Measurements from ENCODE around the gene SWI5.
A peak's percentile ranks its signal among the peaks of the same experiment; 100 is the strongest.

SWI5 gene

DNA sequence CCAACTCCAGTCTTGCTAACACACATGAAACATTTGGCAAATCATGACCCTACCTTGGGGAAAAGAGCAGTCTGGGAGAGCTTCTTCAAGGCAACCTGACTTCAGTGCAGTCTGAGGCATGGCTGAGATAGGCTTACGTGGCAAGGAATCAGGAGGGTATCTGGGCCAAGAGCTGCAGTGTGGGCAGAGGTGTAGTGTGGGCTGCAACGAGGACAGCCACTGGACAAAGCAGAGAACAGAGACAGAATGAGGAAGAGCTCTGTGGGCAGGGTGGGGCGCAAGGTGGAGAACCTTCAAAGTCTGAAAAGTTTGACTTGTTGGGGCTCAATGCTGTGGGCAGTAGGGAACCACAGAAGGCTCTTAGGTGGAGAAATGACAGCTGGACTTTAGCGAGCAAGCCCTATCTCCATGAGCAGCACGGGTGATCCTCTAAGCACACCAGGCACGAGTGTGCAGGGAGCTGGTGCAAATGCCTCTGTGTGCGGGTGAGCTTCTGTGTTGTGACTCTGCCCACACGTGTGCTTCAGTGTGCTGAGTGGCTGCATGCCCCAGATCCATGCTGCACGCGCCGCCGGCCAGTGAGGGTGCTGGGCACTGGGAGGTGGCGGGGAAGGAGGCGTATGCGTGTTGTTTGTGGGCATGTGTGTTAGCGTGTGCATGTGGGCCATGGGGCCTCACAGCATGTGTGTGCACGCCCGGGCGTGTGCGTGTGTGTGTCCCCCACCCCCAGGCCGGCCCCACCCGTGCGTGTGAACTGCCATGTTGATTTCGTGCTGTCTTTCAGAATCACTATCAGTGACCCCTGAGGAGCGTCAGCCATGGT, 23.5 kb upstream of the SWI5 start:
- DNase-seq: no peak

DNA sequence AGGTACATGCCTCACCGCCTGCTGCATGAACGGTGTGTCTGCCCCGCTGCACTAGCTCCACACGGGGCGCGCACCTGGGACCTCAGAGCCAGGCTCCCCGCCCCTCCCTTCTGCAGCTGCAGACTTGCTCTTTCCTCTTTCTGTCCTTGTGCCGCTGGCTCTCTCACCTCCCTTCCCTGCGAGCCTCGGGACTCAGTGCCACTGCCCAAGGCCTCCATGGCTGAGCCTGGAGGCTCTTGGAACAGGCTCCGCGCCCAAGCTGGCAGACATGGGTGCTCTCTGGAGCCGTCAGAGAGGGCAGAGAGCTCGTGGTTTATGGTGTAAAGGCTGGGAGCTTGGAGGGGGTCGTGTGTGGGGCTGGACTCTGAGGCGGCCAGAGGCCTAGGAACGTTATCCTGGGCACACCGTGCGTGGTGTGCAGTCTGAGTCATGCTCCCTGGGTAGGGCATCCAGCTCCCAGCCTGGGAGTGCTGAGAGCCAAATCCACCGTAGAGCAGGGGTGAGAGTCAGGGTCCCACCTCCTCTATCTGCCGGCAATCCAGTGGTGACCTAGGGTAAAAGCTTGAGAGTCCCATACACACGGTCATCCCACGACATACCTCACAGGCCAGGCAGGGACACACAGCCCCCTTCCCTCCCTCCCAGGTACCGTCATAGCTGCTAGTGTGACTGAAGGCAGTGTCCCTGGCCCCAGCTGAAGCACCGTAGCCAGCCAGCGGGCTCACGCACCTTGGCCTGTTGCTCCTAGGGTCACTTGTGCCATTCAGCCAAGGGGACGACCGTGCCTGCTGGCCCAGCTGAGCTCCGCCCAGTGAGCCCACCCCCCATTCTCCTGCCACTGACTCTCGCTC, 22.7 kb upstream of the SWI5 start:
- DNase-seq: no peak

DNA sequence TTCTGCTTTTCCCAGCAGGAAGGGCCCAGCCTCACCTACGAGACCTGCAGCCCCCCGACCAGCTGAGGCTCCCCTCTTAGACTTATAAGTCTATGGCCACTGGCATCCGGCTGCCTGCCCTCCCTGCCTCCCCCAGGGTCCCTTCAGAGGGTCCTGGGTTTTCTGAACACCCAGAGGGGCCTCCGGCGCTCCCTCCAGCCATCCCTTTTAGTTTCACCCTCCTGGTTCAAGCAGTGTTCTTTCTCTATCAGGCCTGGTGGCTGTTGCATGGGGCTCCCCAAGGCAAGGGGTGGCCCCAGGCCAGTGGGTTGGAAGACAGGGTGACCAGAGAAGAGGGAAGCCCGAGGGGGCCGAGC, 22.1 kb upstream of the SWI5 start:
- DNase-seq: no peak

DNA sequence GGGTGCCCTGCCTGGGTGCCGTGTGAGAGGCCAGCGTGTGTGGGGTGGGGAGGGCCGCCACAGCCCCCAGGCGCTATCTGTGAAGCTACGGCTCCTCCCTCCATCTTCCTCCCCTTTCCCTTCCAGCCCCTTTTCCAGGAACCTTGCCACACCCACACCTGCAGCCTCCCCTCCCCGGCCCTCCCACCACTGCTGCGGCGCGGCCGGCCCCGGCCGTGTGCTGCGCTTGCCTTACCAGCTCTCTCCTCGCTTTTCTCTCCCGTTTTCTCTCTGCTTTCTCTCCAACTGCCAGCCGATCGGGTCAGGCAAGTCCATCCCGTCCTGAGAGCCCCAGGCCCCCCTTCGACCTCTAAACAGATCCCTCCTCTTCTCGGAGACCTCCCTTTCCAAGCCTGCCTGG, 21.7 kb upstream of the SWI5 start:
- no peak for DNase-seq

DNA sequence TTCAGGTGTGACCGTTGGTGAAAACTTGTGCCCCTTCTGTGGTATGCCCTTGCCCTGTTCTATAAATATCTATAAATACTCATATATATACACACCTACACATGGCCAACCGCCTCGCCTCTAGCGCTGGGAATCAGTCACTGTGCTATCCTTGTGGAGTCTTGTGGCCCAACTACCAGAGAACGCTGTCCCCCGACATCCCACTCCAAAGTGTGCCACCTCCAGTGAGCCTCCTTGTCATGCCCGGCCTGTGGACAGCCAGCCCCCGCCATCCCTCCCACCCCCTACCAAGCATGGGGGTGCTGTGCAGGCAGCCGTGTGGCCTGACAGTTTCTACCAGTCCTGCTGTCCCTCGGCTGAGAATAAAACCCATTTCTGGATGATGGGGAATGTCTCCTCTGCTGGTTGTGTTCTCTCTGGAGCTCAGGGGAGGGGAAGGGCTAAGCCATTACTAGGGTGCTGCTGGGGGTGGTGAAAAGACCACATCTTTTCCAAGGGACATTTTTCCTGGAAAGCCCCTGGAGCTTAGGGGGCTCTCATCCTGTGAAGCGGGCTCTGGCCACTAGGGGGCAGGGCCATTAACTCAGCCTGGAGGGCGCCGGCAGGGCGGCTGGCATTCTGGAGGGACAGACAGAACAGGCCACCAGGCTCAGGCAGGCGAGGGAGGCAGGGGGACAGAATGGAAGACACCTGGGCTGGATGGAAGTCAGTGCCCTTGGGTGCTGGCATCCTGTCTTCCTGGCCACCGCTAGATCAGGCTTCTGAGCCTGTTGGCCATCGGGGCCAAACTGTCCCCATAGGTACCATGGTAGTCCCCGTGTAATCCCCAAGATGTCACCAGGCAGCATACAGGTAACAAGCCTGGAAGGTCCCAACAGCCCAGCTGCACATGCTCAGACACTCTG, 21.0 kb upstream of the SWI5 start:
- DNase-seq: peak in 4 of 5 experiments; percentile 25 to 49 (median 40)

DNA sequence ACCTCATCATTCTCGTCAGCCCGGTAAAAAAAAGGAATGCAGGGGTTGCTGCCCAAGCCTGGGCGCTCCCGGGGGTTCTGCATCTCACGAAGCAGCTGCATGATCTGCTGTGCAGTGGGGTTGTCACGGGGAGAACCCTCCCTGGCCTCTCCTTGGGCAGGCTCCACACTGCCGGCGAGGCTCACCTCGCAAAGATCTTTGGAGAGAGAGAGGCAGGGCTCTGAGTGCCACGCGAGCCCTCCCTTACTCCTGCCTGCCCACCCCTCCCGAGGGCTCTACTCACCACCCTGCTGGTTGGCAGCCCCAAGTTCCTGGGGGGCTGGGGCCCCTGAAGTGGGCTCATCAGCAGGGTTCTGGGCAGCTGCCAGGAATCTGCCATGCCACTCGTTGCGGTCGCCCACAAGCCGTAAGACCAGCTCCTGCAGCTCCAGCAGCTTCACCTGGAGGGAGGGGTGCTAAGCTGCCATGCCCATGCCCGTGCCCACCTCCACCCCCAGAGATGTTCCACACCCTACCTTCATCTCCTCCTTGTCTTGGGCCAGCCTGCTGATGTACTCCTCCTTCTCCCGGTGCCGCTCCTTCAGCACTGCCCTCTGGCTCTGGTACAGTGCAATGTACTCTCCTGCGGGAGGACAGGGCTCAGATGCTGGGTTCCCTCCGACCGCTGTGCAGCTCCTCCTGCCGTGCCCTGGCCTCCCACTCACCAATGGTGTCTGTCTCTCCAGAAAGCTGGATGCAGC, 18.8 kb upstream of the SWI5 start:
- no peak for DNase-seq

DNA sequence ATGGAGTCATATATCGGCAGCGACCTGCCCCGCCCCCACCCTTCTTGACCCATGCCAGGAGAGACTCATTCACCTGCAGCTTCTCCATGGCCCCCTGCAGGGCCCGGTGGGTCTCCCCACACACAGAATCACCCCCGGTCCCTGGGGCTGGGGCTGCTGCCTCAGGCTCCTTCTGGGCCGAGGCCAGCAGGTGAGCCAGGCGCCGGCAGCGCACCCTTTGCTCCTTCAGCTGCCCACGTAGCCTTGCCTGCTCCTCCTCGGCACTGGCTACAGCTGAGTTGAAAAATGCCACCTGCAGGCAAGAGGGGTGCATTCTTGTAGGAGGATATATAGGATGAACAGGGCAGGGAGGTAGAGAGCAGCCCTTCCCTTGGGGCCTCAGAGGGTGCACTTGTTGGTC, 18.2 kb upstream of the SWI5 start:
- DNase-seq: no peak

DNA sequence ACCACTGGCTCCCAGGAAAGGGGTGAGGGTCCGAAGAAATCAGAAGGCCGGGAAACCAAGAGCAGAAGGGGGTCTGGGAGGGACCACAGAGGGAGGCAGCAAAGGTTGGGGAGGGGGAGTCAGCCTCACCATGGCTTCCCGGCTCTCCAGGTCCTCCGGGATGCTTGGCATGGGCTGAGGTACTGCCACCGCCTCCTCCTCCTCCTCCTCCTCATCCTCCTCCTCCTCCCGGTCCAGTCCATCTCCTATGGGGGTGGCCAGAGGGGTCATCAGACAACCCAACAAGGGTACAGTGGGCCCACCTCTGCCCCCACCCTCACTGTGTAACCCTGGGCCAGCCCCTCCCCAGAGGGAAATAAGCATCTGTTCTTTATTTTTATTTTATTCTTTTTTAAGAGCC, 17.8 kb upstream of the SWI5 start:
- DNase-seq: no peak

DNA sequence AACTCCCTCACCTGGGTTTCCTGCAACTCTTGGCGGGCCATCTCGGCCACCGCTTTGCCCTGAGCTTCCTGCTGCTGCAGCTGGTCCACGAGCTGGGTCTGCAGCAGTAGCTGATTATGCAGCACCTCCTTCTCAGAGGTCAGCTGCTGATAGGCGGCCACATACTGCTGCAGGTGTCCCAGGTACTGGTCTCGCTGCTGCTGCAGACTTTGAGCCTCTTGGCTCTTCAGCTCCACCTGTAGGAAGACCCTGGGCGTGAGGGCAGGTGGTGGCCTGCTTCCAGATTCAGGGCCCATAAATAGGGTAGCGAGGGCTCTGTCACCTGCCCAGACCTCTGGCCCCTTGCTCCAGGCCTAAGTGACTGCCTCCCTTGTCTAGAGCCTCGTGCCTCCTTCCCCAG, 16.9 kb upstream of the SWI5 start:
- DNase-seq: no peak

DNA sequence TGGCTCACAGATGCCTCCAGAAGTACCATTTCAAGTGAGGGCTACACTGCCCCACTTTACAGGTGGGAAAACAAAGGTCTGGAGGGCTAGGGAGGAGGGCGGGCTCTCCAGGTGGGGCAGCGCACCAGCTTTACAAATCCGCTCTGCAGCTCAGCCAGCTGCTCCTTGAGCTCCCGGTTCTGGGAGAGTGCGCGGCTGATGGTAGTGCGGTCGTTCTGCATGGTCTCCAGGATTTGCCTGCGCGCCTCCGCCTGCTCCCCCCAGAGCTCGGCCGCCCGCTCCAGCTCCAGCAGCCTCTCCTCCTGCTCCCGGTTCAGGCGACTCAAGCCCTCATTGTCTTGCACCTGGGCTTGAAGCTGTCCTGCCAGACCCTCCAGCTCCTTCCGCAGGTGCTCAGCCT, 15.7 kb upstream of the SWI5 start:
- no peak for DNase-seq

DNA sequence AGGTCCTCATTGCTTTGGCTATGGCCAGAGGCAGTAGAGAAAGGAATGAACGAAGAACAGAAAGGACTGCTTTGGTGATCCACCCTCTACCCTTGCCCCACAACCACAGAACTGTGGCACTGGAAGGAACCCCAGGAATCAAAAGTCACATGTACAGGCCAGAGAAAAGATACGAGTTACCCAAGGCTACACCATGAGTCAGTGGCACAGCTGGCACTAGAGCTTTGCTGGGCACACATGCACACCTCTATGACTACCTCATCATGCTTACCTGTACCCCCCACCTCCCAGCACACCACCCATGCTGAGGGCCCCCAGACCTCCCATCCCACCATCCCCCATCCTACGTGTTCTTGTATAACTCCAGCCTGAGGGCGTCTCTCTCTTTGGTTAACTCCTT, 13.4 kb upstream of the SWI5 start:
- no peak for DNase-seq

DNA sequence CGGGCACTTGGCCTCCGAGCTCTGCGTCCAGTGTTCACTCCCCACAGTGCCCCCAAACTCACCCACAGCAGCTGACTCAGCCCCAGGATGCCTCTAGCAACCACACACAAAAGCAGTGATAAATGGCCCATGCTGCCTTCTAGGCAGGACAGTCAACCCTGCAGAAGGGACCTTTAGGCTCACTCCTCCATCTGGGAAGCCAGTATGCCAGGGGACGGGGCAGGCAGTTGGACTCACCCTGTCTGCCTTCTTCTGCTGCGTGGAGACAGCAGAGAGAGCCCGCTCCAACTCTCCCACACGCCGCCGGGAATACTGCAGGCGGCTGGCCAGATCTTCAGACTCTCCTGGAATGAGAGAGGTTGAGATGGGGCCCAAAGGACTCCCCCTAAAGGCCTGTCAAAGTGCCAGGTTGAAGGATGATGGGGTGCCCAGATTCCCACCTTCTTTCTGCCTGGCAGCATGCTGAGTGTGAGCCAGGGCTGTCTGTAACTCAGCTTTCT, 10.7 kb upstream of the SWI5 start:
- DNase-seq: no peak

DNA sequence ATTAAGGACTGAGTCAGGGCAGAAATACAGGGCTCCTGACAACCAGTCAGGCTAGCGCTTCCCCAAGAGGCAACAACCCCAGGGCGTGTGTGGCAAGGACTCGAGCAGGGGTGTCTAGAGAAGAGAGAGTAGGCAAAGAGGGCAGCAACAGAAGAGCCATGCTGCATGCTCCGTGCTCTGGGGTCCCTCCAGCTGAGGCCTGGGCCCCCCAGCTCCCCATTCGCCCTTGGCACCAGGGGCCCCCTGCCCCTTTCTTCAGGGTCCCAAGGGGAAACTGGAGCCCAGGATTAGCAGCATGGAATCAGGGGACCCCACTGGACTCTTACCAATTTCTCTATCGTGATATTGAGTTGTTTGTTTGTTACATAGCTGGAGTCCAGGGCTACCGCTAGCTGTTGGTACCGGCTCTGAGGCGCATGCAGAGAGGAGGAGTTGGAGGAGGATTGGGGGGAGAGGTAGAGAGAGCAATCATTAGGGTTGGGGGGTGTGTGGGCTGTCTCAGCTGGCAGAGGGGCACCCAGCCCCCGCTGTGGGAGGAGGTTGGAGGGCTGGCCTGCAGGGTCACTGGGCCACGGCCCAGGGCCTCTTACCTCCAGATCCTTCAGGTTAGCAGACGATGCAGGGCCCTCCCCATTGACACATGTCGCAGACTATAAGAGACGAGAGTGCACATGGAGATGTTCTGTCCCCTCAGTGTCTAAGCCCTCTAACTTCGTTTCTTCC, 9.0 kb upstream of the SWI5 start:
- DNase-seq: no peak

DNA sequence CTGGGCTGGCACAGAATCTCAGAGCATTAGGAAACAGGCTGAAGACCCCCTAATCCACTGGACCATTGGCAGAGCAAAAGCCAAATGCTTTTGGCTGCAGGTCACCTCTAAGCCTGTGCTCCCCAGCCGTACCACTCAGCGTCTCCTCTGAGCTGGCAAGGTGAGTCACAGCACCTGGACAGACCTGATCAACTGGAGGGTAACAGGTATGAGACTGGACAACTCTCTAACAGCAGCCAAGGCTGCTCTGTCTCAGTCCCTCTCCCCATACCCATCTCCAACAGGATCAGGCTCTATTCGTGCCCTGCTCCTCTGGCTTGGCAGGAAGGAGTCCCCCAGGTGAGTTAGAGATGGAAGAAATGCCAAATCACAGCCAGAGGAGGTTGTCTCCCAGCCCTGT, 5.0 kb upstream of the SWI5 start:
- no peak for DNase-seq

DNA sequence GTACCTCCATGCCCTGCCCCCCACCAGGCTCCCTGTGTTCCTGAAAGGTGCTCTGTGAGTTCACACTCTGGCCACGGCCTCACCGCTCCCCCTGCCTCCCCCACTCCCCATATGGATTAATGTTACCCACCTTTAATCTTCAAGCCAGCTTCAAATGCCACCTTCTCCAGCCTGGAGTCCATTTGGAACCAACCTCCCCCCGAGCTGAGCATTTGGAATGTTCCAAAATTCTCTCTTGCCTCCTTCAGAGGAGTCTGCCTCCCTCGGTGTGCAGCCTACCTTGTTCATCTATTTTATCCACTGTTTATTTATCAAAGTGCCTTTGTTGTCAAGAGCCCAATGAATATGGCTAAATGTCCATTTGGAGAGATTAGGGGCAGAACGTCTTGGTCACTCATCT, 4.6 kb upstream of the SWI5 start:
- no peak for DNase-seq

DNA sequence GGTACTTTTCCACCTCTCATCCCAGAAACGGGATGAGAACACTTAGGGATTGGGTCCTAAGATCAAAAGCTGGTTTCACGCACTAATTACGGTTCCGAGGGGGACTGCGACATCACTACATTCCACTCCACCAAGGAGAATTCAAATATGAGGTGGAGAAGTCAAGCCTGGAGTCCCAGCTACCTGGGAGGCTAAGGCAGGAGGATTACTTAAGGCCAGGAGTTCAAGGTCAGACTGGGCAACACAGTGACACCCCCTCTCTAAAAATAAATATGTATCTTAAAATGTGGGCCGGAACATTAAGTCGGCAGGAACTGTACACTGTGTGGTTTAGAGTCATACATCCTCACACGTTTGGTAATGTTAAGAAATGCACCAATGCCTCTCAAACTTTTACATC, 1.8 kb upstream of the SWI5 start:
- DNase-seq: no peak

DNA sequence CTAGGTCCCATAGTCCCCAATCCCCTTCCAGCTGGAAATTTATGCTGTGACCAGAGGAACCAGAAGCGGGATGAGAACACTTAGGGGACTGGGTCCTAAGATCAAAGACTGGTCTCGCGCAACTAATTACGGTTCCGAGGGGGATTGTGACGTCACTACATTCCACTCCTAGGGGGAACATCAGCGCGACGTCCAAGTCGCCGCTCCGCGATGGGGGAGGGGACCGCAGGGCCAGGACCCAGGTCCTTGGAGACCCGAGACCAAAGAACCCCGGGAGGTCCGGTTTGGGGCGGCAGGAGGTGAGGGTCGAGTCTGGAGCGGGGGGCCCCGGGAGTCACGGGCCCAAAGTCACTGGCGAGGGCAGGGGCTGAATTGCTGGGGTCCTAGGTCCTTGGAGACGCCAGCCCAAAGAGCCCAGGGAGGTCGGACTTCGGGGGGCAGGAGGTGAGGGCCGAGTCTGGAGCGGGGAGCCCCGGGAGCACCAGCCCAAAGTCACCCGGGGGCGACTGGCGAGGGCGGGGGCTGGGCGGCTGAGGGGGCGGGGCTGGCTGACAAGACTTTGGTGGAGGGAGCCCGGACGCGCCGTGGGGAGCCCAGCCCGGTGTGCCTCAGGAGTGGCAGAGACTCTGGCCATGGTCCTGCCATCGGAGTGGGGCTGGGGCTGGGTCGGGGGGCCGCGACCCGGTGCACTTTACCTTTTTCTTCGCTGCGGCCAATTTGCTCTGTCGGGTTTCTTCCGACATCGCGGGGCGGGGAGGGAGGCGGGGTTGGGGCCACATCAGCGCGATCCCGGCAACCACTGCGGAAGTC, 673 bp upstream of the SWI5 start, which contains the start of gene GOLGA2:
Gene GOLGA2, minus strand, starts transcription at position 810 of the 810 bp plus-strand sequence. Its CDS starts 31 bp downstream, at position 779.
- peak in 1 of 5 experiments; percentile 14 for DNase-seq

DNA sequence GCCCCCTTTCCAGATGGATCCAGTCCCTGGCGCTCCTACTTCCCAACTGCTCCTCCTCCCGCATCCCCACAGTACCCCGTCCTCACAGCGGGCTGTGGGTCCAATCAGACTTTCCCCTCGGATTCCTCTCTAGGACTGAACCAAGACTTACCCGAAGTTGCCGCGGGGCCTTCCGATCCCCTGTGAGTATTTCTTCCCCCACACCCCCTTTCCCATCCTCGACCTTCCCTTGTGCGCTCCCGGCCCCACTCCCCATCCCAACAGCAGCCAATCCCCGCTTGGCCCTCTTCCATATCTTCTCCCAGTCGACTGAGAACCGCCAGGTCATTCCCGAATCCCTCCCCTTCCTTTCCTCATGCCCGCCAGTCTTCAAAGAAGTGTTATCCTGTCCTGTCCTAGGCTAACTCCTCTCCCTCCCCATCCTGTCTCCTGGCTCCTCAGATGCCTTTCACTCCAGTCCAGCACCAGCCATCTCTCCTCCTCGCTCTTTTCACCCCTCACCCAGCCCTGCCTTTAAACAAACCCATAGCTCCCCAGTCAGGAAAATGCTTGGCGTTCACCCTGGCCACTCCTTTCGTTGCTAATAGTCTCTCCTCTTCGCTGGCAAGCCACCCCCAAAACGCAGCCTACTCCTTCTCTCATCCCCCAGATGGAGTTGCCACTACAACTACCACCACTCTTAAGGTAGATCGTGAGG, 646 bp downstream of the SWI5 start:
- DNase-seq: no peak
